A549 (cell line): ENCODE data around the gene LANCL1. TPM values are rescaled to one million over a fixed set of nuclear protein-coding genes. Genes with fewer than 3 reads are reported as not detected.

Experiments
- ATAC-seq, 2 experiments: fragments of 200-7000 bp in 1 of 2; fragments of >200 bp in 1 of 2; cut with Nextera tagmentation in 1 of 2; cut with Tn5 transposase in 1 of 2; 3 replicates each; pipeline versions ENCODE4 v1.8.0 to v1.9.1; 2018 to 2020; ENCODE audit warnings: mild to moderate bottlenecking in 1 of 2, moderate library complexity in 1 of 2
- CTCF ChIA-PET: fragments of 300-600 bp; sonication (Branson Sonifier 250); formaldehyde crosslinking; extraction: SDS; loops from one replicate; lab custom pipeline; 2021; ENCODE audit warnings: antibody characterized with exemption, inconsistent platforms; lab: Yijun Ruan, JAX
- POLR2A ChIA-PET: fragments of 350-600 bp; formaldehyde crosslinking; extraction: SDS; loops from one replicate; lab custom pipeline; 2021; ENCODE audit warnings: antibody characterized with exemption, inconsistent platforms; lab: Yijun Ruan, JAX
- DNase-seq, 2 experiments: peaks; one replicate each; pipeline versions ENCODE4 v3.0.0 to v3.0.0-alpha.2; 2011 to 2016; ENCODE audit warnings: low read depth in 1 of 2, low spot score in 1 of 2
- FAIRE-seq: peaks from 2 replicates; lab custom pipeline; 2011; peaks lifted over from hg19 to GRCh38; lab: Jason Lieb, UNC
- H3K27ac ChIP-seq, 2 experiments: fragments of >200 bp; sonication (Bioruptor Twin); formaldehyde crosslinking; 3 replicates each; pipeline ENCODE4 v1.5.1; 2016 to 2017
- H3K4me1 ChIP-seq: fragments of >200 bp; sonication (Bioruptor Twin); formaldehyde crosslinking; 3 replicates; pipeline ENCODE4 v1.6.1; 2016
- H3K4me2 ChIP-seq: fragments of >200 bp; sonication (Bioruptor Twin); formaldehyde crosslinking; 3 replicates; pipeline ENCODE4 v1.6.1; 2016
- H3K4me3 ChIP-seq: fragments of >200 bp; sonication (Bioruptor Twin); formaldehyde crosslinking; 3 replicates; pipeline ENCODE4 v1.5.1; 2016
- H3K9me3 ChIP-seq: fragments of >200 bp; sonication (Bioruptor Twin); formaldehyde crosslinking; 3 replicates; pipeline ENCODE4 v1.6.1; 2016
- ATOH8 ChIP-seq: fragments of 250-450 bp; sonication (Bioruptor Pico); IDR thresholded peaks from 2 replicates; pipeline ENCODE4 v1.5.0; 2020; ENCODE audit warnings: low read depth, mild to moderate bottlenecking, moderate library complexity
- E2F6 ChIP-seq: IDR thresholded peaks from 2 replicates; pipeline ENCODE4 v1.6.1; 2012; ENCODE audit warnings: low read depth, borderline replicate concordance
- HEYL ChIP-seq: fragments of 250-450 bp; sonication (Bioruptor Pico); IDR thresholded peaks from 2 replicates; pipeline ENCODE4 v1.8.0; 2021; ENCODE audit warnings: mild to moderate bottlenecking, moderate library complexity
- HMGXB4 ChIP-seq: fragments of 250-450 bp; sonication (Bioruptor Pico); IDR thresholded peaks from 2 replicates; pipeline ENCODE4 v1.5.0; 2021; ENCODE audit warnings: mild to moderate bottlenecking, moderate library complexity, borderline replicate concordance
- HOXA7 ChIP-seq: fragments of 250-450 bp; sonication (Bioruptor Pico); IDR thresholded peaks from 2 replicates; pipeline ENCODE4 v1.5.0; 2020; ENCODE audit warnings: mild to moderate bottlenecking, moderate library complexity
- NR3C1 ChIP-seq: fragments of >200 bp; sonication (Bioruptor Twin); formaldehyde crosslinking; IDR thresholded peaks from 3 replicates; pipeline ENCODE4 v1.6.1; 2017
- POLR2A ChIP-seq: IDR thresholded peaks from 2 replicates; pipeline ENCODE4 v1.6.1; 2012; ENCODE audit warnings: mild to moderate bottlenecking, low read length
- RCOR1 ChIP-seq: fragments of 150-350 bp; IDR thresholded peaks from 2 replicates; pipeline ENCODE4 v1.6.1; 2014; ENCODE audit warnings: antibody characterized with exemption, low read length, low read depth
- RNF2 ChIP-seq: fragments of 200-600 bp; sonication (generic); IDR thresholded peaks from 2 replicates; pipeline ENCODE4 v1.6.1; 2016; ENCODE audit warnings: low read depth, mild to moderate bottlenecking, antibody characterized with exemption, moderate library complexity, borderline replicate concordance
- SMC3 ChIP-seq: fragments of >200 bp; sonication (Bioruptor Twin); formaldehyde crosslinking; IDR thresholded peaks from 3 replicates; pipeline ENCODE4 v1.6.1; 2018; ENCODE audit warnings: inconsistent platforms
- ZNF302 ChIP-seq: fragments of 250-450 bp; sonication (Bioruptor Pico); IDR thresholded peaks from 2 replicates; pipeline ENCODE4 v1.9.0; 2021; ENCODE audit warnings: inconsistent platforms, mild to moderate bottlenecking, moderate library complexity
- WGBS: methylation state at CpG from one replicate; pipeline ENCODE4 v1.1.6; 2017; ENCODE audit errors: missing lambda C conversion rate; 5-methylcytosine and 5-hydroxymethylcytosine counted together
- polyA plus RNA-seq, 4 experiments: library from polyadenylated mRNA; depleted of rRNA in 3 of 4; stranded (reverse); fragments of >200 nt; fragmentation: RNase III in 1 of 4; extraction: RNeasy Plus Mini Kit Qiagen cat#74134 plus additional on column Dnase treatment in 1 of 4; gene quantifications; 2 replicates in 3 of 4; 3 replicates in 1 of 4; pipeline ENCODE4 v1.2.3, GENCODE V29; 2011 to 2017

Gene LANCL1
- polyA plus RNA-seq, 2 of the 4 experiments (the other 2 are of a cell fraction), result 30.1 to 83.7 TPM

DNA sequence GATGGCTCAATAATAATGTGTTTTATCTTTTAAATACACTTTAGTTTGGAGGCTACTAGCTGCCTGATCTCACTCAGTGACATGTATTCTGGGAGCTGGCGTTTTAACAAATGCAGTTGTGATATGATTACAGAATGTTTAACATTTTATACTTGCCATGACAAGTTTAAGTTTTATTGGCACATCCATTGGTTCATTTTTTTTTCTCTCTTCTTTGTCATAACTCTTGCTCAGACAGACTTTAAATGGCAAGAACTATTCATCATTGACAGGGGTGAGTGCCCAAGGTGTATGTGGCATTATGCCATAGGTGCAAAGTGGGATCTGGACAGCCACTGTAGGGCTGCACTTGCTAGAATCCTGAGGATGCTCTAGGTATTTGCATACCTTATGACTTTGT, 89.5 kb downstream of the LANCL1 start:
- DNase-seq, result no peak
- CTCF ChIA-PET, result no interaction called here
- 4% methylated on average over 1 of the region's 1 CpG for WGBS

More for the DNA sequence above, 89.5 kb downstream of the LANCL1 start:
- Histone ChIP-seq H3K4me3 (no peak overlapping the region), H3K9me3 (no peaks in the 10 kb centered on the region), H3K27ac (no peak overlapping the region), H3K4me1 (no peaks in the 10 kb centered on the region), H3K4me2 (no peak overlapping the region)
- POLR2A ChIA-PET, result no interaction called here
- TF ChIP-seq RCOR1, result no peak
- no peak for TF ChIP-seq HEYL (CRISPR knock-in tag)
- TF ChIP-seq HMGXB4 (CRISPR knock-in tag), result no peak
- no peak for TF ChIP-seq E2F6
- no peak for TF ChIP-seq NR3C1
- TF ChIP-seq SMC3, result no peak
- TF ChIP-seq POLR2A, result no peak
- no peak for TF ChIP-seq RNF2
- no peak for TF ChIP-seq ZNF302 (CRISPR knock-in tag)
- TF ChIP-seq ATOH8 (CRISPR knock-in tag), result no peak
- no peak for TF ChIP-seq HOXA7
- FAIRE-seq, result no peak
- ATAC-seq, result no peak

Other genes with a start within 250 kb of the LANCL1 start
- not detected in 2 replicates for gene MYL1, start 161.6 kb downstream of the LANCL1 start, polyA plus RNA-seq (2011; rRNA removed)
- gene MYL1, start 161.6 kb downstream of the LANCL1 start, polyA plus RNA-seq (2017; fragmentation: RNase III; extraction: RNeasy Plus Mini Kit Qiagen cat#74134 plus additional on column Dnase treatment), result not detected in 3 replicates
- 59.3 and 61.3 TPM in 2 replicates for gene CPS1, start 79.8 kb upstream of the LANCL1 start, polyA plus RNA-seq (2011; rRNA removed)
- gene CPS1, start 79.8 kb upstream of the LANCL1 start, polyA plus RNA-seq (2017; fragmentation: RNase III; extraction: RNeasy Plus Mini Kit Qiagen cat#74134 plus additional on column Dnase treatment), result 15.1 to 16.1 TPM (median 15.9 TPM) in 3 replicates